H1 (cell line): ENCODE data around the gene RHOB. TPM values are rescaled to one million over a fixed set of nuclear protein-coding genes. Genes with fewer than 3 reads are reported as not detected.

ENCODE experiments used
- CTCF ChIA-PET: fragments of 300-600 bp; sonication (Branson Sonifier 250); formaldehyde crosslinking; loops from one replicate; lab custom pipeline; 2021; ENCODE audit not compliant: partially characterized antibody; lab: Charles Lee
- POLR2A ChIA-PET: fragments of 300-600 bp; sonication (Branson Sonifier 250); formaldehyde crosslinking; loops from one replicate; lab custom pipeline; 2021; ENCODE audit warnings: inconsistent platforms; ENCODE audit not compliant: partially characterized antibody; lab: Charles Lee
- DNase-seq, 2 experiments: peaks; one replicate each; pipeline versions ENCODE4 v3.0.0 to v3.0.0-alpha.2; 2010 to 2022; ENCODE audit warnings: low spot score in 2 of 2, low read depth in 1 of 2, mixed read lengths in 1 of 2
- FAIRE-seq: peaks from 2 replicates; lab custom pipeline; 2011; peaks lifted over from hg19 to GRCh38; lab: Jason Lieb, UNC
- H2AFZ ChIP-seq: 2 replicates; pipeline ENCODE4 v1.8.1; 2012; ENCODE audit warnings: low read length, inconsistent platforms
- H2AK5ac ChIP-seq: 2 replicates; pipeline ENCODE4 v1.6.1; 2013; ENCODE audit warnings: low read depth, low read length
- H2BK120ac ChIP-seq: replicated peaks from 2 replicates; pipeline ENCODE3; 2013; ENCODE audit warnings: low read depth, low read length, inconsistent platforms
- H2BK12ac ChIP-seq: 2 replicates; pipeline ENCODE4 v1.6.1; 2013; ENCODE audit warnings: low read depth, low read length
- H2BK15ac ChIP-seq: 2 replicates; pipeline ENCODE4 v1.6.1; 2013; ENCODE audit warnings: low read length
- H2BK20ac ChIP-seq: 2 replicates; pipeline ENCODE4 v1.6.1; 2013; ENCODE audit warnings: low read length
- H2BK5ac ChIP-seq: 2 replicates; pipeline ENCODE4 v1.6.1; 2013; ENCODE audit warnings: low read depth, low read length
- H3K14ac ChIP-seq: 2 replicates; pipeline ENCODE4 v1.6.1; 2013; ENCODE audit warnings: inconsistent platforms; ENCODE audit not compliant: insufficient read length
- H3K18ac ChIP-seq: 2 replicates; pipeline ENCODE4 v1.6.1; 2013; ENCODE audit warnings: low read length; ENCODE audit errors: extremely low read depth
- H3K23ac ChIP-seq: 2 replicates; pipeline ENCODE4 v1.6.1; 2013; ENCODE audit warnings: inconsistent platforms; ENCODE audit not compliant: insufficient read length
- H3K23me2 ChIP-seq: 2 replicates; pipeline ENCODE4 v1.6.1; 2013; ENCODE audit warnings: low read depth, low read length
- H3K27ac ChIP-seq: 2 replicates; pipeline ENCODE4 v1.6.1; 2011; ENCODE audit warnings: low read depth, low read length, inconsistent platforms
- H3K27me3 ChIP-seq, 4 experiments: replicated peaks in 1 of 4; 1 replicate in 1 of 4; 2 replicates in 3 of 4; pipeline versions ENCODE4 v1.6.1 to v1.8.1; 2011 to 2013; ENCODE audit warnings: low read length in 3 of 4, mild to moderate bottlenecking in 3 of 4, inconsistent platforms in 2 of 4, mixed read lengths in 2 of 4, moderate library complexity in 1 of 4; ENCODE audit not compliant: control insufficient read depth in 3 of 4, insufficient read depth in 3 of 4; ENCODE audit errors: extremely low read depth in 1 of 4
- H3K36me3 ChIP-seq, 4 experiments: 2 replicates each; pipeline versions ENCODE4 v1.6.1 to v1.8.1; 2011 to 2013; ENCODE audit warnings: mild to moderate bottlenecking in 4 of 4, low read length in 3 of 4, moderate library complexity in 2 of 4, control low read depth in 1 of 4, inconsistent platforms in 1 of 4; ENCODE audit not compliant: insufficient read depth in 4 of 4, control insufficient read depth in 2 of 4
- H3K4ac ChIP-seq: replicated peaks from 2 replicates; pipeline ENCODE3; 2013; ENCODE audit warnings: low read length, low read depth, mixed read lengths, inconsistent platforms; ENCODE audit not compliant: insufficient read length
- H3K4me1 ChIP-seq, 4 experiments: replicated peaks in 1 of 4; 1 replicate in 1 of 4; 2 replicates in 3 of 4; pipeline versions ENCODE4 v1.6.1 to v1.8.1; 2011 to 2013; ENCODE audit warnings: low read length in 3 of 4, inconsistent platforms in 2 of 4, mixed read lengths in 1 of 4; ENCODE audit not compliant: insufficient read depth in 4 of 4, control insufficient read depth in 3 of 4
- H3K4me2 ChIP-seq, 2 experiments: 2 replicates each; pipeline versions ENCODE4 v1.6.1 to v1.8.1; 2011 to 2013; ENCODE audit warnings: low read depth in 2 of 2, low read length in 2 of 2, control low read depth in 1 of 2, inconsistent platforms in 1 of 2, mild to moderate bottlenecking in 1 of 2; ENCODE audit not compliant: insufficient read depth in 1 of 2
- H3K4me3 ChIP-seq, 4 experiments: fragments of 200-600, 300-600 bp in 1 of 4; sonication (generic), shearing (Covaris generic), sonication (Bioruptor Twin) in 1 of 4; 2 replicates each; pipeline versions ENCODE4 v1.5.1 to v1.8.1; 2011 to 2016; ENCODE audit warnings: low read length in 4 of 4, low read depth in 3 of 4, control low read depth in 2 of 4, inconsistent platforms in 2 of 4, mild to moderate bottlenecking in 2 of 4, mixed read lengths in 1 of 4, moderate library complexity in 1 of 4; ENCODE audit not compliant: insufficient read depth in 2 of 4; ENCODE audit errors: extremely low read depth in 1 of 4
- H3K56ac ChIP-seq: replicated peaks from 2 replicates; pipeline ENCODE3; 2013; ENCODE audit warnings: low read depth, mild to moderate bottlenecking, mixed read lengths, low read length, inconsistent platforms; ENCODE audit not compliant: insufficient read length
- H3K79me1 ChIP-seq: 2 replicates; pipeline ENCODE4 v1.6.1; 2013; ENCODE audit warnings: low read depth, low read length, control low read depth
- H3K79me2 ChIP-seq, 2 experiments: 2 replicates each; pipeline versions ENCODE4 v1.6.1 to v1.8.1; 2012 to 2013; ENCODE audit warnings: low read length in 2 of 2, mild to moderate bottlenecking in 2 of 2, inconsistent platforms in 1 of 2; ENCODE audit not compliant: insufficient read depth in 2 of 2, control insufficient read depth in 1 of 2
- H3K9ac ChIP-seq, 4 experiments: replicated peaks in 1 of 4; 1 replicate in 1 of 4; 2 replicates in 3 of 4; pipeline versions ENCODE4 v1.6.1 to v1.8.1; 2011 to 2013; ENCODE audit warnings: low read depth in 3 of 4, low read length in 3 of 4, control low read depth in 2 of 4, mild to moderate bottlenecking in 2 of 4, moderate library complexity in 2 of 4, inconsistent platforms in 1 of 4; ENCODE audit errors: extremely low read depth in 1 of 4
- H3K9me3 ChIP-seq, 2 experiments: 2 replicates each; pipeline versions ENCODE4 v1.6.1 to v1.8.1; 2012 to 2013; ENCODE audit warnings: mild to moderate bottlenecking in 2 of 2, moderate library complexity in 2 of 2, control low read depth in 1 of 2, inconsistent platforms in 1 of 2, low read depth in 1 of 2, low read length in 1 of 2, mixed read lengths in 1 of 2; ENCODE audit not compliant: insufficient read depth in 2 of 2
- H4K20me1 ChIP-seq, 2 experiments: replicated peaks in 1 of 2; 2 replicates each; pipeline versions ENCODE3 to v1.8.1; 2011 to 2013; ENCODE audit warnings: inconsistent platforms in 2 of 2, low read length in 2 of 2, mild to moderate bottlenecking in 1 of 2; ENCODE audit not compliant: insufficient read depth in 2 of 2, control insufficient read depth in 1 of 2
- H4K5ac ChIP-seq: 2 replicates; pipeline ENCODE4 v1.6.1; 2013; ENCODE audit warnings: low read length, low read depth, mixed read lengths, inconsistent platforms; ENCODE audit not compliant: insufficient read length
- H4K8ac ChIP-seq: 2 replicates; pipeline ENCODE4 v1.8.0; 2013; ENCODE audit warnings: mild to moderate bottlenecking, moderate library complexity, low read length, inconsistent platforms; ENCODE audit not compliant: insufficient read depth; ENCODE audit errors: extremely low read depth
- H4K91ac ChIP-seq: replicated peaks from 2 replicates; pipeline ENCODE3; 2013; ENCODE audit warnings: low read length, mixed read lengths, inconsistent platforms; ENCODE audit not compliant: insufficient read length
- GABPA ChIP-seq: IDR thresholded peaks from 2 replicates; pipeline ENCODE4 v1.6.1; 2011; ENCODE audit warnings: mild to moderate bottlenecking, low read length, moderate library complexity, borderline replicate concordance; ENCODE audit not compliant: insufficient read depth
- SAP30 ChIP-seq: fragments of 300-600 bp; sonication (generic); IDR thresholded peaks from 2 replicates; pipeline ENCODE4 v1.7.1; 2012; ENCODE audit warnings: low read length, moderate library complexity, mild to moderate bottlenecking, inconsistent platforms; ENCODE audit not compliant: insufficient read depth, insufficient replicate concordance
- TAF7 ChIP-seq: optimal IDR thresholded peaks from 2 replicates; pipeline ENCODE3; 2011; ENCODE audit warnings: low read depth, mild to moderate bottlenecking, inconsistent platforms, low read length, moderate library complexity, borderline replicate concordance
- TCF12 ChIP-seq: IDR thresholded peaks from 2 replicates; pipeline ENCODE4 v1.6.1; 2011; ENCODE audit warnings: low read depth, mild to moderate bottlenecking, low read length
- WGBS, 2 experiments: shearing (Covaris generic) in 1 of 2; methylation state at CpG; one replicate each; pipeline versions ENCODE4 v1.1.6 to v1.1.7; 2013 to 2015; ENCODE audit warnings: low lambda C conversion rate in 2 of 2, mixed read lengths in 2 of 2, inconsistent platforms in 1 of 2, low coverage in 1 of 2, missing lambda C conversion rate in 1 of 2; ENCODE audit not compliant: insufficient replicate concordance in 2 of 2, insufficient coverage in 1 of 2, insufficient read length in 1 of 2; ENCODE audit errors: extremely low coverage in 1 of 2, missing lambda C conversion rate in 1 of 2; 5-methylcytosine and 5-hydroxymethylcytosine counted together
- polyA plus RNA-seq, 7 experiments: library from polyadenylated mRNA; depleted of rRNA in 3 of 7; stranded (reverse) in 5 of 7; unstranded in 2 of 7; fragments of >200 nt in 5 of 7; fragments of 200-250 nt in 2 of 7; gene quantifications; 1 replicate in 5 of 7; 2 replicates in 1 of 7; 4 replicates in 1 of 7; pipeline versions ENCODE4 v1.2.1 to v1.2.3, GENCODE V29; 2011 to 2013; ENCODE audit warnings: missing spikeins in 2 of 7, mixed read lengths in 2 of 7
- total RNA-seq: library from RNA; stranded (reverse); fragmentation: NEBNext Ultra II Directional; extraction: Animal tissue kit (Norgen Biotek cat#: 25700); gene quantifications from 2 replicates; pipeline ENCODE4 v1.2.1, GENCODE V29; 2021

The RHOB gene
- total and polyA plus RNA-seq, 2 of the 8 experiments (the other 6 are each of a cell fraction or from before 2014, with no cell fraction given) = 9.3 to 9.5 TPM

GRCh38 chr2:20428717-20429490 is 18.0 kb upstream of the RHOB start:
- H2BK20ac ChIP-seq = no peak overlapping the region
- no peak overlapping the region for H2BK120ac ChIP-seq
- no peak overlapping the region for H4K5ac ChIP-seq
- no peaks in the 10 kb centered on the region for H3K27me3 ChIP-seq
- H3K9me3 ChIP-seq = no peaks in the 10 kb centered on the region
- CTCF ChIA-PET = interaction anchor here (0.6 to 25.0 kb wide), 8 partner anchors 8 to 375 kb away, joined by 3 to 404 read pairs (median 4); partner anchors contain the start of gene RHOB
- no peak overlapping the region for H3K4ac ChIP-seq
- no peaks in the 10 kb centered on the region for H3K79me1 ChIP-seq
- H3K18ac ChIP-seq = no peak overlapping the region
- DNase-seq (no peak), FAIRE-seq (no peak)
- TF ChIP-seq TAF7 = no peak
- no peak for TF ChIP-seq SAP30
- no peak for TF ChIP-seq GABPA
- TF ChIP-seq TCF12 = no peak
- no peak overlapping the region for H3K4me3 ChIP-seq
- POLR2A ChIA-PET = no interaction called here
- no peak overlapping the region for H3K23ac ChIP-seq
- H3K9ac ChIP-seq = no peak overlapping the region
- H3K27ac ChIP-seq = no peak overlapping the region
- no peak overlapping the region for H3K14ac ChIP-seq
- H4K20me1 ChIP-seq = no peaks in the 10 kb centered on the region
- H4K91ac ChIP-seq = no peak overlapping the region
- H3K36me3 ChIP-seq = no peaks in the 10 kb centered on the region
- no peak overlapping the region for H2AK5ac ChIP-seq
- no peaks in the 10 kb centered on the region; a peak in 1 of 7 replicates for H3K4me1 ChIP-seq
- H2BK12ac ChIP-seq = no peak overlapping the region
- H3K23me2 ChIP-seq = no peaks in the 10 kb centered on the region
- H2BK15ac ChIP-seq = no peak overlapping the region
- H2BK5ac ChIP-seq = no peak overlapping the region
- H3K4me2 ChIP-seq = no peak overlapping the region
- no peaks in the 10 kb centered on the region for H3K79me2 ChIP-seq
- H4K8ac ChIP-seq = no peak overlapping the region
- WGBS, 2 experiments = 87% methylated on average over 11 of the region's 11 CpGs; no CpG with 5 or more reads in 1 of the 2 experiments
- H2AFZ ChIP-seq = no peak overlapping the region
- no peak overlapping the region for H3K56ac ChIP-seq
